Transverse colon (tissue), 4 donors: ENCODE data around the gene ECHS1. TPM values are rescaled to one million over a fixed set of nuclear protein-coding genes. Genes with fewer than 3 reads are reported as not detected.
A peak's percentile ranks its signal among the peaks of the same experiment; 100 is the strongest.
"Not testable (repeated sequence)": the region's sequence is repeated elsewhere in the genome, so short reads cannot be mapped to it uniquely, and the experiment has no call there.

Experiments
- DNase-seq: peaks from one replicate; pipeline ENCODE4 v3.0.0-alpha.2; 2019
- H3K27ac ChIP-seq, 4 donors: fragments of 200-600 bp; sonication (generic); 2 replicates each; pipeline ENCODE4 v1.5.1; 2016 to 2018; ENCODE audit warnings: inconsistent platforms in 4 of 4
- H3K27me3 ChIP-seq: fragments of 200-600 bp; sonication (generic); 2 replicates; pipeline ENCODE4 v1.5.1; 2017; ENCODE audit warnings: inconsistent platforms
- H3K36me3 ChIP-seq, 4 donors: fragments of 200-600 bp; sonication (generic); 2 replicates each; pipeline ENCODE4 v1.5.1; 2017 to 2019; ENCODE audit warnings: inconsistent platforms in 4 of 4
- H3K4me1 ChIP-seq, 4 donors: fragments of 200-600 bp; sonication (generic); 2 replicates each; pipeline ENCODE4 v1.5.1; 2017 to 2020; ENCODE audit warnings: inconsistent platforms in 4 of 4
- H3K4me3 ChIP-seq, 4 donors: fragments of 200-600 bp; sonication (generic); 1 replicate in 1 of 4; 2 replicates in 3 of 4; pipeline versions ENCODE4 v1.5.1 to v1.6.1; 2017 to 2019; ENCODE audit warnings: inconsistent platforms in 4 of 4
- H3K9me3 ChIP-seq, 2 donors: fragments of 200-600 bp; sonication (generic); 2 replicates each; pipeline ENCODE4 v1.5.1; 2017 to 2019; ENCODE audit warnings: inconsistent platforms in 2 of 2
- EP300 ChIP-seq: sonication (generic); formaldehyde crosslinking; IDR thresholded peaks from one replicate; pipeline ENCODE4 v1.6.1; 2017; ENCODE audit warnings: antibody characterized with exemption, low read depth
- POLR2A ChIP-seq: fragments of 450-650 bp; IDR thresholded peaks from one replicate; pipeline ENCODE4 v1.6.1; 2016; ENCODE audit warnings: antibody characterized with exemption, mild to moderate bottlenecking, moderate library complexity
- POLR2AphosphoS5 ChIP-seq, 3 donors: sonication (generic); formaldehyde crosslinking; IDR thresholded peaks; one replicate each; pipeline ENCODE4 v1.6.1; 2016; ENCODE audit warnings: antibody characterized with exemption in 3 of 3
- WGBS, 2 donors: methylation state at CpG; one replicate each; pipeline ENCODE4 v1.1.5; 2018; ENCODE audit warnings: low coverage in 1 of 2; 5-methylcytosine and 5-hydroxymethylcytosine counted together
- in situ Hi-C, 4 donors: fragments of 200-750 bp; cut with MboI; loops; one replicate each; pipeline versions ENCODE4 v1.15.0 to v1.15.1; 2017; ENCODE audit warnings: low sequenced_read_pairs in 3 of 4, low pct_ligation_motif_present in 1 of 4, low pct_unique_long_range_greater_than_20kb in 1 of 4
- intact Hi-C: fragments of 100-400 bp; cut with DNase I; formaldehyde crosslinking; loops from one replicate; pipeline ENCODE4 v1.15.1; 2023; ENCODE audit warnings: low total_unique reads
- total RNA-seq, 4 donors: library from RNA; depleted of rRNA; stranded (reverse); fragments of >200 nt; gene quantifications; one replicate each; pipeline ENCODE4 v1.1.0, GENCODE V29; 2016
- TF ChIP-seq, protein P1 (sequence below), 5 experiments: fragments of 200-600 bp in 3 of 5; fragments of 450-650 bp in 2 of 5; sonication (generic) in 3 of 5; IDR thresholded peaks; 1 replicate in 2 of 5; 2 replicates in 3 of 5; pipeline ENCODE4 v1.5.1; 2016 to 2017; ENCODE audit warnings: antibody characterized with exemption in 5 of 5, inconsistent platforms in 3 of 5, mild to moderate bottlenecking in 2 of 5, moderate library complexity in 1 of 5

Gene ECHS1
- total RNA-seq, 4 donors from 2014 or later: 48.3 to 165 (median 120) TPM

DNA sequence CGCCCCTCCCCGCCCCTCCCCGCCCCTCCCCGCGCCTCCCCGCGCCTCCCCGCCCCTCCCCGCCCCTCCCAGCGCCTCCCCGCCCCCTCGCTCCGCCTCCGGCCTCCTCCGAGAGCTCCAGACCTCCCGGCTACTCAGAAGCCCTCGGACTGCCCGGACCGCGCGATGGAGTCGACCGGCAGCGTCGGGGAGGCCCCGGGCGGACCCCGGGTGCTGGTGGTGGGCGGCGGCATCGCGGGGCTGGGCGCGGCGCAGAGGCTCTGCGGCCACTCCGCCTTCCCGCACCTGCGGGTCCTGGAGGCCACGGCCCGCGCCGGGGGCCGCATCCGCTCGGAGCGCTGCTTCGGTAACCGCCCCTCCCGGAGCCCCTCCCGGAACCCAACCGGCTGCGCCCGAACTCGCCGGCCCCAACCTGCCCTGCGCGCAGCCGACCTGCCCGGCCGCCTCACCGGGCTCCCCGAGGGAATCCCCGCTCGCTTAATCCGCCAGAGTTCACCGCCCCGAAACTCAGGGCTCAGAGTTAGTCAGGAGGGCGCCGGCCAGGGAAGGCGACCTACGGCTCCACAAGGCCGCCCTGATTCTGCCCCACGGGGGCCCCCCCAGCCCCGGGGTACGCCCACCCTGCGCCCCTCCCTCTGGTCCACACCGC, 6.1 kb upstream of the ECHS1 start, which contains the start of gene PAOX:
Gene PAOX (plus strand): TSS at position 111 of the 649 bp plus-strand sequence. CDS start 55 bp downstream, at position 166.
- WGBS, 2 donors: 1% methylated on average over 36 of the region's 78 CpGs; no CpG with 5 or more reads in 1 of the 2 donors
- Histone ChIP-seq H3K9me3 (no peaks in the 10 kb centered on the region), H3K4me3 (peak within 1 kb of the TSS; percentile 55 to 94 (median 69)), H3K27ac (peak within 1 kb of the TSS; percentile 86 to 94 (median 90)), H3K36me3 (no peaks in the 10 kb centered on the region), H3K27me3 (no peaks in the 10 kb centered on the region), H3K4me1 (peaks cover 10 to 25% (median 20%) of the 10 kb centered on the region in 4 donors)
- TF ChIP-seq POLR2A (peak; percentile 14), EP300 (no peak), POLR2AphosphoS5 (IDR thresholded peaks at IDR 0.05) (peak in 1 of 3 donors; percentile 9)
- in situ Hi-C loops: no loop called here
- intact Hi-C loops: no loop called here
- peak; percentile 77 for DNase-seq

DNA sequence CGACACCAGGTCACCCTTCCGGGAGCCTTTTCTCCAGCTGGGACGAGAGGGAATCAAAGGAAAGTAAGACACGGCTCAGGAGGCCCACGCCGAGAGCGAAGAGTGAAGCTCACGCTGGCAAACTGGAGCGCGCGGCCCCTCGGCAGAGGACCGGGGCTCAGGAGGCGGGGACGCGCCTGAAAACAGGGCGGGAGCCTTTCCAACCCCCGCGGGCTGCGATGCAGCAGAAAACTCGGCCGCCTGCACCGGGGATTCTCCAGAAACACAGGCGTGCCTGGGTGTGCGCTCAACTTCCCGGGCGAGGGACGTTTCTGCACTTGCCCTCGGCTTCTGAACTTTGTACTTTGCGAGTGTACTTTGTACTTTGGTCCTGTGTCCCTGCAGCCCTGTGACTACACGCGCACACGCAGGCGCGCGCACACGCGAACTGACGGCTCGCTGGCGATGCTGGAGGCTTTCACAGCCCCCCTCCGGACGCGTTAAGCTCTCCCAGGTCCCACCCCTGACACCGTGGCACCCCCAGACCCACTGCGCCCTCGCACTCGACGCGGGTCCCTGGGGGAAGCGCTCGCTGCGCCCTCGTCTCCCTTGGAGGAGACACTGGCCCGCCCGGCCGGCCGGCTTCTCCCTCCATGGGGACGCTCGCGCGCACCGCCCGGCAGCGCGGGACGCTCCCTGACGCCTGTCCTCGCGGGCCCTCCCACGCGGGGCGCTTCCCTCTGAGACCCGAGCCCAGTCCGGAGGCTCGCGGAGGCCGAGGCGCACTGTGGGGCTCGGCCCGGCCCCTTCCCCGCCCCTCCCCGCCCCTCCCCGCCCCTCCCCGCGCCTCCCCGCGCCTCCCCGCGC, 5.3 kb upstream of the ECHS1 start:
- H3K4me1 ChIP-seq: peaks cover 10 to 32% (median 25%) of the 10 kb centered on the region in 4 donors
- no peaks in the 10 kb centered on the region for H3K9me3 ChIP-seq
- H3K27me3 ChIP-seq: no peaks in the 10 kb centered on the region
- TF ChIP-seq POLR2A (peak; percentile 60), EP300 (no peak), POLR2AphosphoS5 (IDR thresholded peaks at IDR 0.05) (peak; percentile 2 to 70 (median 46))
- TF ChIP-seq, protein P1, sequence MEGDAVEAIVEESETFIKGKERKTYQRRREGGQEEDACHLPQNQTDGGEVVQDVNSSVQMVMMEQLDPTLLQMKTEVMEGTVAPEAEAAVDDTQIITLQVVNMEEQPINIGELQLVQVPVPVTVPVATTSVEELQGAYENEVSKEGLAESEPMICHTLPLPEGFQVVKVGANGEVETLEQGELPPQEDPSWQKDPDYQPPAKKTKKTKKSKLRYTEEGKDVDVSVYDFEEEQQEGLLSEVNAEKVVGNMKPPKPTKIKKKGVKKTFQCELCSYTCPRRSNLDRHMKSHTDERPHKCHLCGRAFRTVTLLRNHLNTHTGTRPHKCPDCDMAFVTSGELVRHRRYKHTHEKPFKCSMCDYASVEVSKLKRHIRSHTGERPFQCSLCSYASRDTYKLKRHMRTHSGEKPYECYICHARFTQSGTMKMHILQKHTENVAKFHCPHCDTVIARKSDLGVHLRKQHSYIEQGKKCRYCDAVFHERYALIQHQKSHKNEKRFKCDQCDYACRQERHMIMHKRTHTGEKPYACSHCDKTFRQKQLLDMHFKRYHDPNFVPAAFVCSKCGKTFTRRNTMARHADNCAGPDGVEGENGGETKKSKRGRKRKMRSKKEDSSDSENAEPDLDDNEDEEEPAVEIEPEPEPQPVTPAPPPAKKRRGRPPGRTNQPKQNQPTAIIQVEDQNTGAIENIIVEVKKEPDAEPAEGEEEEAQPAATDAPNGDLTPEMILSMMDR (IDR thresholded peaks at IDR 0.05): no peak
- 1% methylated on average over 54 of the region's 90 CpGs; no CpG with 5 or more reads in 1 of the 2 donors for WGBS, 2 donors
- in situ Hi-C loops (no loop called here), intact Hi-C loops (no loop called here)
- H3K36me3 ChIP-seq: no peaks in the 10 kb centered on the region
- peak overlapping the region; percentile 55 to 94 (median 69) for H3K4me3 ChIP-seq
- H3K27ac ChIP-seq: peak overlapping the region; percentile 86 to 94 (median 90)
- DNase-seq: peak; percentile 80

DNA sequence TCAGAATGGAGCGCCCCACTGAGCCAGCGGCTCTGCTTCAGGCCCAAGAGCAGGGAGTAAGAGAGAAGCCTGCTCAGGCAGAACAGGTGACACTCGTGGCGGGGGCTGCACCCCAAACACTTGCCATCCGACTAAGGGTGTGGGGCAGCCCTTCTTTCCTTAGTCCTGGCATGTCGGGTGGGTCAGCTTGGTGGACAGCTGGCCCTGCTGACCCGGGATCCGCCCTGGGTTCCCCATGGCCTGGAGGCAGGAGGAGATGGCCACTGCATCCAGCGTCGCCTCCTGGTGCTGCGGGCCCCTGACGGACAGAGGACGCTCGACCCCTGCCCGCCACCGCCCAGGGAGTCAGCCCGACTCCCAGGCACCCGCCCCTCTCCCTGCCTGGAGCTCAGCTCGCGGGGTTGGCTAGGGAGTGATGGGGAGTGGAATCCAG, 4.7 kb upstream of the ECHS1 start:
- Histone ChIP-seq H3K4me1 (peaks cover 10 to 32% (median 25%) of the 10 kb centered on the region in 4 donors), H3K27me3 (no peaks in the 10 kb centered on the region), H3K9me3 (no peaks in the 10 kb centered on the region), H3K27ac (peak overlapping the region; percentile 86 to 94 (median 90)), H3K36me3 (no peaks in the 10 kb centered on the region), H3K4me3 (peak overlapping the region; percentile 55 to 94 (median 69))
- 33% methylated on average over 19 of the region's 20 CpGs; no CpG with 5 or more reads in 1 of the 2 donors for WGBS, 2 donors
- no peak for DNase-seq
- no peak for TF ChIP-seq POLR2AphosphoS5 (IDR thresholded peaks at IDR 0.05)
- TF ChIP-seq, protein P1 (IDR thresholded peaks at IDR 0.05): no peak
- no peak for TF ChIP-seq EP300
- TF ChIP-seq POLR2A: no peak
- in situ Hi-C loops (no loop called here), intact Hi-C loops (no loop called here)

DNA sequence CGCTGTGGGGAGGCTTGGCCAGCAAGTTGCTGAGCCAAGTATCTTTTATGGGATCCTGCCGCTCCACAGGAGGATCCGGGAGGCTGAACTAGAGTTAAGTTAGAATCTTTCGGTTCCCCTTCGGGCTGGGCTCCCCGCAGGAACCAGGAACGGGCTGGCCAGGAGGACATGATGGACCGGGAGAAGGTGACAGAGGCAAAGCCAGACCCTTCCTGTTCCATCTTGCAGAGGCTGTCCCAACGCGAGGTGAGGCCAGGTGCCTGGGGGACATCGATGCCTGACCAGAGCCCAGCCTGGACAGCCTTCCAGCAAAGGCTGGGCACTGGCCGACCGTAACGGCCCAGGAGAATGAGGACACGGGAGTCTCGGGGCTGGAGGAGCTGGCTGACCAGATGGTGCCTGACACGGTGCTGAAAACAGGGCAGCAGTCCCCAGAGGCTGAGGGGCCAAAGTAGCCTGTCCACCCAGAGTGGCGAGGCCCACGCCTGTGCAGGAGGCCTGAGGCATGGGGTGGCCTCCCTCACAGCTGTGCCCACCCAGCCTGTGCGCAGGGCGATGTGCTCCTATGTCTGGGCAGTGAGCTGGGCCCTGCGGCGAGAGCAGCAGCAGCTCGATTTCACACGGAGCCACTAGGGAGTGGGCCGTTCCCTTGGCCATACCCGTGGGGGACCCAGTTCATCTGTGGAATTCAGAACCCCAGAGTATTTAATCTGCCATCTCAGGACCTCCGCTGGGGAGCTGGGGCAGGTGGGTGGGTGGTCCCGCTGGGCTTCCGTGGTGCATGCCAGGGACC, 4.1 kb upstream of the ECHS1 start:
- TF ChIP-seq POLR2A (no peak), EP300 (no peak), POLR2AphosphoS5 (IDR thresholded peaks at IDR 0.05) (no peak)
- TF ChIP-seq, protein P1 (IDR thresholded peaks at IDR 0.05): no peak
- no peaks in the 10 kb centered on the region for H3K27me3 ChIP-seq
- in situ Hi-C loops (no loop called here), intact Hi-C loops (no loop called here)
- H3K9me3 ChIP-seq: no peaks in the 10 kb centered on the region
- peaks cover 10 to 35% (median 29%) of the 10 kb centered on the region in 4 donors for H3K4me1 ChIP-seq
- DNase-seq: no peak
- peak overlapping the region in 2 of 4 donors; percentile 86 to 94 for H3K27ac ChIP-seq
- no peaks in the 10 kb centered on the region for H3K36me3 ChIP-seq
- H3K4me3 ChIP-seq: no peak overlapping the region
- WGBS, 2 donors: 91% methylated on average over 25 of the region's 30 CpGs; no CpG with 5 or more reads in 1 of the 2 donors

DNA sequence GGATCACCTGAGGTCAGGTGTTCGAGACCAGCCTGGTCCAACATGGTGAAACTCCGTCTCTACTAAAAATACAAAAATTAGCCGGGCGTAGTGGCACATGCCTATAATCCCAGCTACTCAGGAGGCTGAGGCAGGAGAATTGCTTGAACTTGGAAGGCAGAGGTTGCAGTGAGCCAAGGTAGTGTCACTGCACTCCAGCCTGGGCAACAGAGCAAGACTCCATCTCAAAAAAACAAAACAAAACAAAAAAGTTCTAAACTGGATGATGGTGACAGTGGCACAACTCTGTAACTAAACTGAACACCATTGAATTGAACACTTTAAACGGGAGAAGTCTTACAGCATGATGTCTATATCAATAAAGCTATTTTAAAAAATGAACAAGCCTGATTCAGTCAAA, 3.0 kb upstream of the ECHS1 start:
- H3K9me3 ChIP-seq, DNase-seq, in situ Hi-C loops, H3K27ac ChIP-seq, H3K36me3 ChIP-seq, H3K27me3 ChIP-seq, intact Hi-C loops, H3K4me3 ChIP-seq: not testable (repeated sequence)
- 88 to 100% methylated on average over 1 to 5 of the region's 5 CpGs for WGBS, 2 donors
- peaks cover 10 to 41% (median 33%) of the 10 kb centered on the region in 4 donors for H3K4me1 ChIP-seq
